GM19452 (cell line): ENCODE results near the gene ACACA.
"Not testable (repeated sequence)": the region's sequence is repeated elsewhere in the genome, so short reads cannot be mapped to it uniquely, and the experiment has no call there.

Experiments
- ATAC-seq: cut with Tn5 transposase; IDR thresholded peaks from one replicate; pipeline ENCODE4 v1.9.1; 2021; ENCODE audit not compliant: unreplicated experiment

ACACA gene

GRCh38 chr17:37346863-37347402 lies 59.7 kb downstream of the ACACA start:
- not testable (repeated sequence) for ATAC-seq

- no peak for ATAC-seq
Observed at GRCh38 chr17:37344519-37344918, 62.1 kb downstream of the ACACA start.

DNA sequence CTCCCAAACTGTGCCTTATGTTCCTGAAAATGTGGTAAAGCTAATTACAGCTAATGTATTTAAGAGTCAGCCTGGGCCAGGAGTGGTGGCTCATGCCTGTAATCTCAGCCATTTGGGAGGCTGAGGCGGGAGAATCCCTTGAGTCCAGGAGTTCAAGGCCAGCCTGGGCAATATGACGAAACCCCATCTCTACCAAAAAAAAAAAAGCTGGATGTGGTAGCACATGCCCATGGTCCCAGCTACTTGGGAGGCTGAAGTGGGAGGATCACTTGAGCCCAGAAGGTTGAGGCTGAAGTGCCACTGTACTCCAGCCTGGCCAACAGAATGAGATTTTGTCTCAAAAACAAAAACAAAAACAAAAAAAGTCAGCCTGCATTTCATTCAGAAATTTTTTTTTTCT lies 64.0 kb downstream of the ACACA start:
- ATAC-seq, result no peak

DNA sequence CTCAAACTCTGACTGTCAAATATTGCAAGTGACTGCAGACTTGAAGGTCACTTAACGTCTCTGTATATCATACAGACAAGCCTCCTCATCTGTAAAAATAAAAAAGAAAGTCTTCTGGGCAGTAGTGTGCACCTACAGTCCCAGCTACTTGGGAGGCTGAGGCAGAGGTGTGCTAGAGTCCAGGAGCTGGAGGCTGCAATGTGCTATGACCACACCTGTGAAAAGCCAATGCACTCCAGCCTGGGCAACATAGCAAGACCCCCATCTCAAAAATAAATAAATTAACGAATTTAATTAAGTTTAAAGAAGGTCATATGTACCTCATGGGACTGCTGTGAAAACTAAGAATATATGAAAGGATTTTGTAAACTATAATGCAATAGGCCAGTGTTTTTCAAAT lies 65.8 kb downstream of the ACACA start:
- ATAC-seq, result no peak

GRCh38 chr17:37339321-37339720 lies 67.3 kb downstream of the ACACA start:
- ATAC-seq, result no peak

GRCh38 chr17:37338847-37339246 lies 67.8 kb downstream of the ACACA start:
- no peak for ATAC-seq

GRCh38 chr17:37327341-37328090 lies 79.1 kb downstream of the ACACA start:
- ATAC-seq, result no peak

DNA sequence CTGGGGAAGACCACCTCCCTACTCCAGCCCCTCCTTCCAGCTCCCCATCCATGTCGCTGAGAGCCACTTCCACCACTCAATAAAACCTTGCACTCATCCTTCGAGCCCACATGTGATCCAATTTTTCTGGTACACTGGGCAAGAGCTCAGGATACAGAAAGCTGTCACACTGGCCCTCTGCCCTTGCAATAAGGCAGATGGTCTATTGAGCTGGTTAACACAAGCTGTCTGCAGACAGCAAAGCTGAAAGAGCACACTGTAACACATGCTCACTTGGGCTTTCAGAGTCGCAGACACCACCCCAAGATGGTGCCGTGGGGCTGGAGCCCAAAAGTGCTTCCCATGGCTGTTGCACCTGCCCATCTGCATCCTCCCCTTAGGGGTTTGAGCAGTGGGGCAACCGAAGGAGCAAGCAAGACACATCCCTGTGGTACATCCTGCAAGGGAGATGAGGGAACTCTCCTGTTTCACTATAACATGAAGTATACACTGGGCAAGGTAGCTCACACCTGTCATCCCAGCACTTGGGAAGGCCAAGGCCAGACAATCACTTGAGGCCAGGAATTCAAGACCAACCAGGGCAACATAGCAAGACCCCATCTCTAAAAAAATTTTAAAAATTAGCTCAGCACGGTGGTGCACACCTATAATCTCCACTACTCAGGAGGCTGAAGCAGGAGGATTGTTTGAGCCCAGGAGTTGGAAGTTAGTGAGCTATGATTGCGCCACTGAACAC lies 83.6 kb downstream of the ACACA start:
- ATAC-seq, result no peak

- no peak for ATAC-seq
Observed at GRCh38 chr17:37322106-37322505, 84.5 kb downstream of the ACACA start.

DNA sequence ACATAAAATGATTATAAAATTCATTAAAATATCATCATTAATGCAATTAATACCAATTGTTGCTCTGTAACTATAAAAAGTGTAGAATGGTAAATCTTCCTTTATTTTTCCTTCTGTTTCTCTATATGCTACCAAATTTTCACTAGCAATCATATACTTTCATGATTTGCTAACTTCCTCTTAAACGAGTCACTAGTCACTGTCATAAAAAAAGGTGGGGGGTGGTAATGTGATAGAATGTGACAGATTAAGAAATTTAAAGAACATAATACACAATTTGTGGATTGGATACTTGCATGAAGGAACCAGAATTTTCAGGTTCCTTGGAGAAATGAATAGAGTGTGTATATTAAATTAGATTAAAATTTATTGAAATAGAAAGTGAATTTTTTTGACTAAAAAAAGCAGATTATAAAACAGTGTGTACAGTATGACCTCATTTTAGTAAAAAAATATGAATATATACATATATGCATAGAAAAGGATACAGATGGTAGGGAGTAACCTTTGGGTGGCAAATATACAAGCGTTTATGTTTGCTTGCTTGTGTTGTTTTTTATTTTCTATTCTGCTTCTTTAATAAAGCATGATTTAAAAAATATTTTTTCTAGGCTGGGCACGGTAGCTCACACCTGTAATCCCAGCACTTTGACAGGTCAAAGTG lies 87.6 kb downstream of the ACACA start:
- ATAC-seq, result no peak

DNA sequence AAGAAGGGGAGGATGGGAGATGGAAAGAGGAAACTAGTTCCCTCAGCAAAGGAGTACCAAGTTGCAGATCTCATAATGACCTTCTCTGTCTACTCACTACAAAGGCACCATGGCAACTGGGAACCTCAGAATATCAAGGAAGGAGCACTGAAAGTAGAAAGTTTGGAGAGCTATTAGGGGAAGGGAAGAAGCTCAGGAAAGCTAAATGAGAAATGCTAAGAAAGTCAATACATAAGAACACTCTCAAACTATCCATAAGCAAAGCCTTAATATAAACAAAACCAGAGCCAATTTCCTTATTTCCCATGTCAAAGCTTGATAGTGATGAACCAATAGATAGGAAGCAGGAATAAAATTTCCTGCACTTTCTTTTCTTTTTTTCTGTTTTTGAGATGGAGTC lies 88.8 kb downstream of the ACACA start:
- ATAC-seq, result no peak

GRCh38 chr17:37315601-37316000 lies 91.0 kb downstream of the ACACA start:
- no peak for ATAC-seq

DNA sequence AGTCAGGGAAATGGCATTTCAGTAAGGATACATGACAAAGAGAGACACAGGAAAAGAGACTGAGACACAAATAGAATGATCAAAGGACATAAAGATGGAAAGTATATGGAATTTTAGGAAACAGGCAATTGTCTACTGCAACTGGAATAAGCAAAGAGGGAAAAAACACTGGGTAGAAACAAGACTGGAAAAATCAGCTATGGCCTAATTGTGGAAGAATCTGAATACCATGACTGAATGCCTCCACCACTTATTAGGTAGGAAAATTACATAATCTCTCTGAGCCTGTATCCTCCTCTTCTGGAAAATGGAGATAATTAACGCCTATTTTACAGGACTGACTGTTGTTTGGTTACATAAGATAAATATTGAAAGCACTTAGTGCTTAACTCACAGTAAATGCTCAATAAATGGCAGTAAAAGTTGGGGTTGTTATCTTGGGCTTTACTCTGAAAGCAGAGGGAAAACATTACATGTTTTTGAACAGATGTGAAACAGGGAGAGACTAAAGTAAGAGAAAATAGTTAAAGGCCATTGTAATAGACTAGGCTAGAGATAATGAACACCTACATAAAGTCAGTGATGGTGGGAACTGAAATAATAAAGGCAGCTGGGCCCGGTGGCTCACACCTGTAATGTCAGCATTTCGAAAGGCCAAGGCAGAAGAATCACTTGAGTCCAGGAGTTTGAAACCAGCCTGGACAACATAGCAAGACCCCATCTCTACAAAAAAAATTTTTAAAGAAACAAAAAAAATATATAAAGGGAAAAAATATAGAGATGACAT lies 94.3 kb downstream of the ACACA start:
- ATAC-seq, result no peak

- no peak for ATAC-seq
Observed at GRCh38 chr17:37310940-37311339, 95.7 kb downstream of the ACACA start.

GRCh38 chr17:37309051-37309450 lies 97.6 kb downstream of the ACACA start:
- no peak for ATAC-seq

DNA sequence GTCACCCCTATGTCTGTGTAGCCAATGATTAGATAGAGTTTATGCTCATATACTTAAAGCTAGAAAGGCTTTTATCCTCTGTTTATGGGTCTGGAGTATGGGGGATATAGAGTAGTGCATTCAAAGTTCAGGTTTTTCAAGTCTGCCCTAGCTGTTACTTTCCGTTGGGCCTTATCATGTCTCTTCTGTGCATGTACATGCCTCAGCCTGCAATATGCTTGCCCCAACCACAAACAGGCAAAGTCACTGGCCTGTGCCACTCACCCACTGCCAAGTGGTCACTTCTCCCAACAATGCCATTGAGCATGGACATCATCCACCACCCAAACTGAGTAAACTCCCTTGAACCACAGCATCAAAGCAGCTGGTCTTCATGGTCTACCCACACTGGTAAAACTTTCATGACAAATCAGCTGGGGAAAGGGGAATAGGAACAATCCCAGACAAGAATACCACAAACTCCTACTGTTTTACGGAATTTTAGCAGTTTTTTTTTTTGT lies 101.2 kb downstream of the ACACA start:
- no peak for ATAC-seq

- ATAC-seq, result no peak
Observed at GRCh38 chr17:37301288-37301687, 105.3 kb downstream of the ACACA start.

GRCh38 chr17:37300683-37301082 lies 106.0 kb downstream of the ACACA start:
- no peak for ATAC-seq

GRCh38 chr17:37299257-37299980 lies 107.2 kb downstream of the ACACA start:
- ATAC-seq, result no peak

DNA sequence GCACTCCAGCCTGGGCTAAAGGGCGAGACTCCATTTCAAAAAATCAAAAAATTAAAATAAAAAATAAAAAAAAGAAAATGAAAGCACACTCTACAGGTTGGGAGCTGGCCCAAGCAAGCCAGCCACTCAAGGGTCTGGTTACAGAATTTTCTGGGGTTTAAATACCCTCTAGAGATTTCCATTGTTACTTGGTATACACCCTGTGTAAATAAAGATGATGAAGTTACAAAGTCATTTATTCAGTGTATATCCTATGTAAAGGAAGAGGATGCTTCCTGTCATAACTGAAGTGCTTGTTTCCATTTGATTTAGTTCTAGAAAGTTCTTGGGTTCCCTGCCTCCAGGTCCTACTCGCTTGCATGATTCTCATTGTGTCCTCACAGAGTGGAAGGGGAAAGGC lies 110.7 kb downstream of the ACACA start:
- no peak for ATAC-seq
